ENCODE results near the gene CPEB4.

Gene CPEB4

DNA sequence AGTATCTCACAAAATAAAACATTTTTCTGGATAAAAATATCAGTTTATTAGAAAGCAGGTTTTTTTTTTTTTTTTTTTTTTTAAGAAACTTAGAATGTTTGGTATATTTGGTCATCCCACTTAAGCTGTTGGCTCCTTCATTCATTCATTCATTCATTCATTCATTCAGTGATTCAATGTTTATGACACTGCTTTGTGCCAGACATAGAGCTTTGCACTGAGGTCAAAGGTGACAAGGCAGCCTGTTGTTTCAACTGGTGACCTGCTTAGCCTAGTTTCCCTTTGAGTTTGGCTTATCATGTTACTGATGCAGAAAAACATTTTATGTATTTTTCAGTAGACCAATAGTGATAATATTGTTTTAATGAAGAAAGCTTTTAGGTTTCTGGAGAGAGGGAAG, 23.5 kb downstream of the CPEB4 start:
- H3K4me3 ChIP-seq (ENCODE audit: insufficient read depth in 1 of 2, low read depth in 1 of 2, low read length in 2 of 2) = no peak overlapping the region
- no peak overlapping the region for H3K18ac ChIP-seq (ENCODE audit: low read depth in 1 of 2, low read length in 2 of 2)
- no peak overlapping the region for H3K27ac ChIP-seq (ENCODE audit: low read length, poor library complexity, severe bottlenecking)
- H4K91ac ChIP-seq (ENCODE audit: low read length) = no peak overlapping the region
- no peak overlapping the region for H2BK120ac ChIP-seq (ENCODE audit: low read depth, low read length)
- H2AK5ac ChIP-seq (ENCODE audit: low read length, severe bottlenecking) = no peak overlapping the region
- peaks cover 2% of the 10 kb centered on the region for H3K4me1 ChIP-seq (ENCODE audit: control insufficient read depth, insufficient read depth, low read depth, low read length)
- H2AFZ ChIP-seq (ENCODE audit: low read depth, low read length) = no peak overlapping the region
- H3K23ac ChIP-seq (ENCODE audit: low read length in 2 of 2) = no peak overlapping the region
- H2BK5ac ChIP-seq (ENCODE audit: low read depth, low read length, poor library complexity, severe bottlenecking) = no peak overlapping the region
- H3K9me3 ChIP-seq (ENCODE audit: control insufficient read depth, low read length) = no peaks in the 10 kb centered on the region
- no peaks in the 10 kb centered on the region for H3K27me3 ChIP-seq (ENCODE audit: control insufficient read depth in 1 of 2, insufficient read depth in 1 of 2, low read length in 2 of 2)
- peaks cover 7% of the 10 kb centered on the region for H3K79me1 ChIP-seq (replicated peaks; ENCODE audit: low read length, poor library complexity, severe bottlenecking)
- H3K36me3 ChIP-seq (ENCODE audit: control insufficient read depth in 1 of 2, insufficient read depth in 2 of 2, low read depth in 1 of 2, low read length in 2 of 2) = peaks cover 6 to 32% of the 10 kb centered on the region in 2 experiments
- H4K8ac ChIP-seq (ENCODE audit: low read length) = no peak overlapping the region
- no peak overlapping the region for H3K4ac ChIP-seq (ENCODE audit: low read depth in 1 of 2, low read length in 2 of 2)
- no peak overlapping the region for H3K4me2 ChIP-seq (ENCODE audit: low read length, poor library complexity, severe bottlenecking)
- DNase-seq = no peak
- H2BK12ac ChIP-seq (ENCODE audit: low read length in 2 of 2) = no peak overlapping the region
- H3K9ac ChIP-seq (ENCODE audit: low read length) = no peak overlapping the region
- no peak overlapping the region for H2BK15ac ChIP-seq (ENCODE audit: low read depth, poor library complexity, severe bottlenecking)
- H3K14ac ChIP-seq (ENCODE audit: low read length in 2 of 2) = no peak overlapping the region

DNA sequence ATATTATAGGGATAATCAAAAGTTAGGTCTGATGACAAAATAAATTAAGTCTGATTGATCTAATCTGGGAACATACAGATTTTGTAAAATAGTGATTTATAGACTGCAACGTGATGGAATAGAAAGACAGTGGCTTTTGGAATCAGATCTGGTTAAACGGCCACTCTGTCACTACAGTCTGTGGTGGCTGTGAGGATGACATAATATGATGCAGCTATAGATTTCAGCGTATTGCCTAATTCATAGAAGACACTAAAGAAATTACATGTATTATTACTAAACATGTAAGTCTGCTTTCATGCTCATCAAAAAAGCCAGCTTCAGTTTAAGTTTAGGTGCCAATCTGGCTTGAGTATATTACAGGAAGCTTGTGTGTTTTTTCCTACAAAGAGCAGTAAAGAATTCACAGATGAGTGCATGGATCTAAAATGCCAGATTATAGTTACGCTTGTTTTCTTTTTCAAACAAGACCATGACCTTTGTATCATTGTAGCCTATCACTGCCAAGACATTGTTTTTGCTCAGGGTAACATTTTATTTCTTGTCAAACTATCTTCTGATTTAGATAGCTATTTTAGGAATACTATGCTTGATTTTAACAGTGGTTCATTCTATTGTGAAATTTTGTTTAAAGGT, 25.7 kb downstream of the CPEB4 start:
- H4K8ac ChIP-seq (ENCODE audit: low read length) = no peak overlapping the region
- H3K4ac ChIP-seq (ENCODE audit: low read depth in 1 of 2, low read length in 2 of 2) = no peak overlapping the region
- no peak overlapping the region for H3K4me3 ChIP-seq (ENCODE audit: insufficient read depth in 1 of 2, low read depth in 1 of 2, low read length in 2 of 2)
- H2BK120ac ChIP-seq (ENCODE audit: low read depth, low read length) = no peak overlapping the region
- no peaks in the 10 kb centered on the region for H3K27me3 ChIP-seq (ENCODE audit: control insufficient read depth in 1 of 2, insufficient read depth in 1 of 2, low read length in 2 of 2)
- H2BK12ac ChIP-seq (ENCODE audit: low read length in 2 of 2) = no peak overlapping the region
- no peak overlapping the region for H3K14ac ChIP-seq (ENCODE audit: low read length in 2 of 2)
- H4K91ac ChIP-seq (ENCODE audit: low read length) = no peak overlapping the region
- no peaks in the 10 kb centered on the region for H3K9me3 ChIP-seq (ENCODE audit: control insufficient read depth, low read length)
- no peak overlapping the region for H3K23ac ChIP-seq (ENCODE audit: low read length in 2 of 2)
- DNase-seq = no peak
- no peak overlapping the region for H2BK5ac ChIP-seq (ENCODE audit: low read depth, low read length, poor library complexity, severe bottlenecking)
- no peak overlapping the region for H2BK15ac ChIP-seq (ENCODE audit: low read depth, poor library complexity, severe bottlenecking)
- no peak overlapping the region for H2AK5ac ChIP-seq (ENCODE audit: low read length, severe bottlenecking)
- peaks cover 6 to 32% of the 10 kb centered on the region in 2 experiments for H3K36me3 ChIP-seq (ENCODE audit: control insufficient read depth in 1 of 2, insufficient read depth in 2 of 2, low read depth in 1 of 2, low read length in 2 of 2)
- peaks cover 1% of the 10 kb centered on the region for H3K4me1 ChIP-seq (ENCODE audit: control insufficient read depth, insufficient read depth, low read depth, low read length)
- 79% methylated on average over 2 of the region's 4 CpGs for WGBS
- no peak overlapping the region for H3K18ac ChIP-seq (ENCODE audit: low read depth in 1 of 2, low read length in 2 of 2)
- H3K9ac ChIP-seq (ENCODE audit: low read length) = no peak overlapping the region
- H3K79me1 ChIP-seq (replicated peaks; ENCODE audit: low read length, poor library complexity, severe bottlenecking) = peaks cover 7% of the 10 kb centered on the region
- H3K4me2 ChIP-seq (ENCODE audit: low read length, poor library complexity, severe bottlenecking) = no peak overlapping the region
- H2AFZ ChIP-seq (ENCODE audit: low read depth, low read length) = no peak overlapping the region
- H3K27ac ChIP-seq (ENCODE audit: low read length, poor library complexity, severe bottlenecking) = no peak overlapping the region

DNA sequence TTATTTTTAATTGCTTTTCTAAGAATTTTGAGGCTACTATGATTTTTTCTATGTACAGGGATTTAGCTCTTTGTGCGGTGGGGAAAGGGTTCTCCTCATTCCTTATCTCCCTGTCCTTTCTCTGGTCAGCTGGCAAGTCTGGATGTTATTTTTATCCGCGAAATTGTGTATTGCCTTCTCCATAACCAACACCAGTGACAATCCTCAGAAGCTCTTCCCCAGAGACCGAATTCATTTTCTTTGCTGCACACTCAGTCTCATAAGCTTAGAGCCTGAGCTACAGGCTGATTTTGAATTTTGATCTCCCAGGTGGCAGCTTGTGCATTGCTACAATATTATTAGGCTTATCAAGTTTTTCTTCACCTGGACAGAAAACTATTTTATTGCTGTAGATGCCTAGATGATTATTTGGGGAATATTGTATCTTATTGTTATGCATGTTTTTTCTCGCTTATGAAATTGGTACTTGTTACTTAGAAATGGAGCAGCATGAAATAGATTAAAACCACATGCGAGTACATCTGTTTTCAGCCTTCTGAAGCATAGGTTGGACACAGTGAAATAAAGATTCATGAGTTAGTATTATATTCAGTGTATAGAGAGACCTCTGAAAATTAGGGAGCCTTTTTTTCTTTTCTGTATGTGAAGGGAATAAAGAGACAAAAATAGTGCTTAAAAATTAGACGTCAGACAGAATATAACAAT, 27.3 kb downstream of the CPEB4 start:
- no peak overlapping the region for H3K18ac ChIP-seq (ENCODE audit: low read depth in 1 of 2, low read length in 2 of 2)
- no peak overlapping the region for H2BK5ac ChIP-seq (ENCODE audit: low read depth, low read length, poor library complexity, severe bottlenecking)
- H3K4ac ChIP-seq (ENCODE audit: low read depth in 1 of 2, low read length in 2 of 2) = no peak overlapping the region
- H3K23ac ChIP-seq (ENCODE audit: low read length in 2 of 2) = no peak overlapping the region
- no peaks in the 10 kb centered on the region for H3K27me3 ChIP-seq (ENCODE audit: control insufficient read depth in 1 of 2, insufficient read depth in 1 of 2, low read length in 2 of 2)
- H3K36me3 ChIP-seq (ENCODE audit: control insufficient read depth in 1 of 2, insufficient read depth in 2 of 2, low read depth in 1 of 2, low read length in 2 of 2) = peaks cover 6 to 29% of the 10 kb centered on the region in 2 experiments
- no peak overlapping the region for H3K27ac ChIP-seq (ENCODE audit: low read length, poor library complexity, severe bottlenecking)
- no peak overlapping the region for H3K4me2 ChIP-seq (ENCODE audit: low read length, poor library complexity, severe bottlenecking)
- 75% methylated on average over 6 of the region's 7 CpGs for WGBS
- no peak overlapping the region for H2BK120ac ChIP-seq (ENCODE audit: low read depth, low read length)
- no peak overlapping the region for H3K4me3 ChIP-seq (ENCODE audit: insufficient read depth in 1 of 2, low read depth in 1 of 2, low read length in 2 of 2)
- H3K9ac ChIP-seq (ENCODE audit: low read length) = no peak overlapping the region
- H3K79me1 ChIP-seq (replicated peaks; ENCODE audit: low read length, poor library complexity, severe bottlenecking) = peaks cover 7% of the 10 kb centered on the region
- peak overlapping the region; percentile 75 for H2AK5ac ChIP-seq (ENCODE audit: low read length, severe bottlenecking)
- H3K4me1 ChIP-seq (ENCODE audit: control insufficient read depth, insufficient read depth, low read depth, low read length) = peaks cover 1% of the 10 kb centered on the region
- H3K14ac ChIP-seq (ENCODE audit: low read length in 2 of 2) = no peak overlapping the region
- DNase-seq = no peak
- no peaks in the 10 kb centered on the region for H3K9me3 ChIP-seq (ENCODE audit: control insufficient read depth, low read length)
- H4K91ac ChIP-seq (ENCODE audit: low read length) = no peak overlapping the region
- no peak overlapping the region for H2AFZ ChIP-seq (ENCODE audit: low read depth, low read length)
- no peak overlapping the region for H2BK12ac ChIP-seq (ENCODE audit: low read length in 2 of 2)
- no peak overlapping the region for H2BK15ac ChIP-seq (ENCODE audit: low read depth, poor library complexity, severe bottlenecking)
- H4K8ac ChIP-seq (ENCODE audit: low read length) = no peak overlapping the region

DNA sequence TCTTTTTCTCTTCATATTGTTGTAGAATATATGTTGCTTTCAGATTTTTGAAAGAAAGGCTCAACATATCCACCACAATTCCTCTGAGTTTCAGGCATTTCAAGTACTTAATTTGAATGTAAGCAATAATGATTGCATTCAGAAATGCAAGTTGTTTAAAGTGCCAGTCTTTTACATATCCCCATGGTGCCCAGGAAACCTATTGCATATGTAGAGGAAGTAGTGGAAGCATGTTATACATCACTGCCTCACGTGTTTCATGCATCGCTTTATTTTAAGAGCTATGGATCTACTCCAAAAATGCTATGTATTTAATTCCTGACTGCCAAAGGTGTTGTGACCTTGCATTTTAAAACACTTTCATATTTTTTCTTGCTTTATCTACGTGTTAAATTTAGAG, 28.1 kb downstream of the CPEB4 start:
- H2BK15ac ChIP-seq (ENCODE audit: low read depth, poor library complexity, severe bottlenecking) = no peak overlapping the region
- no peak overlapping the region for H4K8ac ChIP-seq (ENCODE audit: low read length)

More for the DNA sequence above, 28.1 kb downstream of the CPEB4 start:
- Histone ChIP-seq H4K91ac (ENCODE audit: low read length) (no peak overlapping the region), H2BK12ac (ENCODE audit: low read length in 2 of 2) (no peak overlapping the region), H2AFZ (ENCODE audit: low read depth, low read length) (no peak overlapping the region), H2BK5ac (ENCODE audit: low read depth, low read length, poor library complexity, severe bottlenecking) (no peak overlapping the region), H3K36me3 (ENCODE audit: control insufficient read depth in 1 of 2, insufficient read depth in 2 of 2, low read depth in 1 of 2, low read length in 2 of 2) (peaks cover 6 to 22% of the 10 kb centered on the region in 2 experiments), H2BK120ac (ENCODE audit: low read depth, low read length) (no peak overlapping the region), H3K14ac (ENCODE audit: low read length in 2 of 2) (no peak overlapping the region), H3K4me1 (ENCODE audit: control insufficient read depth, insufficient read depth, low read depth, low read length) (peaks cover 1% of the 10 kb centered on the region), H3K27ac (ENCODE audit: low read length, poor library complexity, severe bottlenecking) (no peak overlapping the region), H3K9ac (ENCODE audit: low read length) (no peak overlapping the region), H3K9me3 (ENCODE audit: control insufficient read depth, low read length) (no peaks in the 10 kb centered on the region), H3K4ac (ENCODE audit: low read depth in 1 of 2, low read length in 2 of 2) (no peak overlapping the region), H3K18ac (ENCODE audit: low read depth in 1 of 2, low read length in 2 of 2) (no peak overlapping the region), H3K79me1 (replicated peaks; ENCODE audit: low read length, poor library complexity, severe bottlenecking) (peaks cover 7% of the 10 kb centered on the region), H3K4me2 (ENCODE audit: low read length, poor library complexity, severe bottlenecking) (no peak overlapping the region), H3K27me3 (ENCODE audit: control insufficient read depth in 1 of 2, insufficient read depth in 1 of 2, low read length in 2 of 2) (no peaks in the 10 kb centered on the region), H2AK5ac (ENCODE audit: low read length, severe bottlenecking) (no peak overlapping the region), H3K4me3 (ENCODE audit: insufficient read depth in 1 of 2, low read depth in 1 of 2, low read length in 2 of 2) (no peak overlapping the region), H3K23ac (ENCODE audit: low read length in 2 of 2) (no peak overlapping the region)
- no peak for DNase-seq
- WGBS = 93% methylated on average over 3 of the region's 3 CpGs
